ENCODE data around the gene MYO1H.
"Not testable (repeated sequence)": the region's sequence is repeated elsewhere in the genome, so short reads cannot be mapped to it uniquely, and the experiment has no call there.

The MYO1H gene

GRCh38 chr12:109449845-109450532, 102.3 kb downstream of the MYO1H start:
- no peak for DNase-seq

GRCh38 chr12:109450980-109451379, 103.3 kb downstream of the MYO1H start:
- DNase-seq, result no peak

GRCh38 chr12:109451400-109451799, 103.7 kb downstream of the MYO1H start:
- DNase-seq, result no peak

GRCh38 chr12:109452489-109452888, 104.8 kb downstream of the MYO1H start:
- DNase-seq, result no peak

GRCh38 chr12:109455706-109456105, 108.0 kb downstream of the MYO1H start:
- no peak for DNase-seq

GRCh38 chr12:109458086-109458485, 110.4 kb downstream of the MYO1H start:
- DNase-seq, result no peak

GRCh38 chr12:109458771-109459208, 111.1 kb downstream of the MYO1H start:
- no peak for DNase-seq

GRCh38 chr12:109459247-109459646, 111.5 kb downstream of the MYO1H start:
- DNase-seq, result no peak

- no peak for DNase-seq
Observed at GRCh38 chr12:109460538-109460937, 112.8 kb downstream of the MYO1H start.

GRCh38 chr12:109461049-109461845, 113.5 kb downstream of the MYO1H start:
- DNase-seq, result no peak

- no peak for DNase-seq
Observed at GRCh38 chr12:109461846-109462756, 114.4 kb downstream of the MYO1H start.

- no peak for DNase-seq
Observed at GRCh38 chr12:109462868-109463692, 115.4 kb downstream of the MYO1H start.

- no peak for DNase-seq
Observed at GRCh38 chr12:109463756-109464155, 116.1 kb downstream of the MYO1H start.

- DNase-seq, result no peak
Observed at GRCh38 chr12:109464642-109465351, 117.1 kb downstream of the MYO1H start.

- no peak for DNase-seq
Observed at GRCh38 chr12:109466305-109466704, 118.6 kb downstream of the MYO1H start.

GRCh38 chr12:109466821-109467220, 119.1 kb downstream of the MYO1H start:
- DNase-seq, result no peak

- no peak for DNase-seq
Observed at GRCh38 chr12:109467978-109468676, 120.4 kb downstream of the MYO1H start.

- no peak for DNase-seq
Observed at GRCh38 chr12:109469517-109469916, 121.8 kb downstream of the MYO1H start.

GRCh38 chr12:109473006-109473405, 125.3 kb downstream of the MYO1H start:
- DNase-seq, result no peak

GRCh38 chr12:109473526-109474270, 126.0 kb downstream of the MYO1H start:
- DNase-seq, result not testable (repeated sequence)
